ENCODE measurements around the gene ABLIM1. TPM values are rescaled to one million over a fixed set of nuclear protein-coding genes. Genes with fewer than 3 reads are reported as not detected.

ABLIM1 gene
- polyA plus RNA-seq, 1 donor from 2014 or later, result 10.1 TPM

GRCh38 chr10:114521255-114521654, 136.8 kb downstream of the ABLIM1 start:
- H2AFZ ChIP-seq (ENCODE audit: low read depth, low read length), result no peak overlapping the region
- no peaks in the 10 kb centered on the region for H3K79me2 ChIP-seq (replicated peaks; ENCODE audit: insufficient read depth, low read length)
- no peaks in the 10 kb centered on the region for H3K36me3 ChIP-seq (ENCODE audit: insufficient read depth, low read length)
- peaks cover 25% of the 10 kb centered on the region for H3K27me3 ChIP-seq (ENCODE audit: insufficient read depth, low read depth, low read length)
- H3K9ac ChIP-seq (ENCODE audit: low read length), result no peak overlapping the region
- H4K20me1 ChIP-seq (ENCODE audit: insufficient read depth), result no peaks in the 10 kb centered on the region
- TF ChIP-seq POLR2AphosphoS5 (IDR thresholded peaks at IDR 0.05) (no peak), RAD21 (conservative IDR thresholded peaks at IDR 0.05) (no peak)
- TF ChIP-seq, protein P1, sequence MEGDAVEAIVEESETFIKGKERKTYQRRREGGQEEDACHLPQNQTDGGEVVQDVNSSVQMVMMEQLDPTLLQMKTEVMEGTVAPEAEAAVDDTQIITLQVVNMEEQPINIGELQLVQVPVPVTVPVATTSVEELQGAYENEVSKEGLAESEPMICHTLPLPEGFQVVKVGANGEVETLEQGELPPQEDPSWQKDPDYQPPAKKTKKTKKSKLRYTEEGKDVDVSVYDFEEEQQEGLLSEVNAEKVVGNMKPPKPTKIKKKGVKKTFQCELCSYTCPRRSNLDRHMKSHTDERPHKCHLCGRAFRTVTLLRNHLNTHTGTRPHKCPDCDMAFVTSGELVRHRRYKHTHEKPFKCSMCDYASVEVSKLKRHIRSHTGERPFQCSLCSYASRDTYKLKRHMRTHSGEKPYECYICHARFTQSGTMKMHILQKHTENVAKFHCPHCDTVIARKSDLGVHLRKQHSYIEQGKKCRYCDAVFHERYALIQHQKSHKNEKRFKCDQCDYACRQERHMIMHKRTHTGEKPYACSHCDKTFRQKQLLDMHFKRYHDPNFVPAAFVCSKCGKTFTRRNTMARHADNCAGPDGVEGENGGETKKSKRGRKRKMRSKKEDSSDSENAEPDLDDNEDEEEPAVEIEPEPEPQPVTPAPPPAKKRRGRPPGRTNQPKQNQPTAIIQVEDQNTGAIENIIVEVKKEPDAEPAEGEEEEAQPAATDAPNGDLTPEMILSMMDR (IDR thresholded peaks at IDR 0.05; ENCODE audit: poor library complexity, severe bottlenecking), result no peak
- no peaks in the 10 kb centered on the region for H3F3A ChIP-seq (ENCODE audit: insufficient read depth, low read length, poor library complexity, severe bottlenecking)
- no peak overlapping the region for H3K27ac ChIP-seq (ENCODE audit: low read length)
- H3K9me2 ChIP-seq (ENCODE audit: insufficient read depth, low read length), result no peaks in the 10 kb centered on the region
- no peak overlapping the region for H3K4me3 ChIP-seq (ENCODE audit: low read length)
- H3K9me3 ChIP-seq (ENCODE audit: low read length), result no peaks in the 10 kb centered on the region
- H3K4me2 ChIP-seq (ENCODE audit: low read length), result no peak overlapping the region

- Histone ChIP-seq H3K36me3 (ENCODE audit: insufficient read depth, low read length) (no peaks in the 10 kb centered on the region), H3K4me3 (ENCODE audit: low read length) (no peak overlapping the region), H2AFZ (ENCODE audit: low read depth, low read length) (no peak overlapping the region), H3K27me3 (ENCODE audit: insufficient read depth, low read depth, low read length) (peaks cover 17% of the 10 kb centered on the region), H3K9me3 (ENCODE audit: low read length) (no peaks in the 10 kb centered on the region), H3K9me2 (ENCODE audit: insufficient read depth, low read length) (no peaks in the 10 kb centered on the region), H3K4me2 (ENCODE audit: low read length) (no peak overlapping the region), H3K9ac (ENCODE audit: low read length) (no peak overlapping the region), H4K20me1 (ENCODE audit: insufficient read depth) (no peaks in the 10 kb centered on the region), H3K79me2 (replicated peaks; ENCODE audit: insufficient read depth, low read length) (no peaks in the 10 kb centered on the region), H3F3A (ENCODE audit: insufficient read depth, low read length, poor library complexity, severe bottlenecking) (no peaks in the 10 kb centered on the region), H3K27ac (ENCODE audit: low read length) (no peak overlapping the region)
- TF ChIP-seq EP300 (conservative IDR thresholded peaks at IDR 0.05; ENCODE audit: poor library complexity, severe bottlenecking) (no peak), RAD21 (conservative IDR thresholded peaks at IDR 0.05) (no peak), SMC3 (conservative IDR thresholded peaks at IDR 0.05; ENCODE audit: poor library complexity) (no peak), MXI1 (conservative IDR thresholded peaks at IDR 0.05; ENCODE audit: poor library complexity, severe bottlenecking) (no peak), POLR2AphosphoS5 (IDR thresholded peaks at IDR 0.05) (no peak), TAF1 (IDR thresholded peaks at IDR 0.05; ENCODE audit: low read depth) (no peak), REST (IDR thresholded peaks at IDR 0.05; ENCODE audit: borderline replicate concordance) (no peak), EZH2 (IDR thresholded peaks at IDR 0.05; ENCODE audit: borderline replicate concordance, insufficient read depth, low read length, poor library complexity, severe bottlenecking) (no peak)
Observed at GRCh38 chr10:114520453-114520852, 137.6 kb downstream of the ABLIM1 start.
